Smooth muscle cell (in vitro differentiated cells): ENCODE results near the gene CRKL. TPM values are rescaled to one million over a fixed set of nuclear protein-coding genes. Genes with fewer than 3 reads are reported as not detected.
"Not testable (repeated sequence)": the region's sequence is repeated elsewhere in the genome, so short reads cannot be mapped to it uniquely, and the experiment has no call there.

Source experiments
- DNase-seq: peaks from one replicate; lab custom pipeline; 2025; ENCODE audit not compliant: unreplicated experiment; lab: John Stamatoyannopoulos, UW
- H2AFZ ChIP-seq: fragments of 200-600 bp; sonication (generic); 2 replicates; pipeline ENCODE4 v1.6.0; 2016; ENCODE audit warnings: antibody characterized with exemption, low read depth, mild to moderate bottlenecking
- H3F3A ChIP-seq: fragments of 200-600 bp; sonication (generic); 2 replicates; pipeline ENCODE4 v1.6.0; 2017; ENCODE audit warnings: antibody characterized with exemption, low read depth
- H3K27ac ChIP-seq: fragments of 200-600 bp; sonication (generic); 2 replicates; pipeline ENCODE4 v1.5.1; 2016; ENCODE audit warnings: low read depth, mild to moderate bottlenecking
- H3K27me3 ChIP-seq: fragments of 200-600 bp; sonication (generic); 2 replicates; pipeline ENCODE4 v1.6.1; 2016; ENCODE audit warnings: low read depth, mild to moderate bottlenecking
- H3K36me3 ChIP-seq: fragments of 200-600 bp; sonication (generic); 2 replicates; pipeline ENCODE4 v1.5.1; 2016; ENCODE audit warnings: low read depth
- H3K4me1 ChIP-seq: fragments of 200-600 bp; sonication (generic); 2 replicates; pipeline ENCODE4 v1.5.1; 2016; ENCODE audit warnings: low read depth
- H3K4me2 ChIP-seq: fragments of 200-600 bp; sonication (generic); 2 replicates; pipeline ENCODE4 v1.6.0; 2016; ENCODE audit warnings: mild to moderate bottlenecking
- H3K4me3 ChIP-seq: fragments of 200-600 bp; sonication (generic); 2 replicates; pipeline ENCODE4 v1.5.1; 2016; ENCODE audit warnings: mild to moderate bottlenecking
- H3K79me2 ChIP-seq: fragments of 200-600 bp; sonication (generic); 2 replicates; pipeline ENCODE4 v1.6.0; 2016; ENCODE audit warnings: low read depth, mild to moderate bottlenecking
- H3K9ac ChIP-seq: fragments of 200-600 bp; sonication (generic); 2 replicates; pipeline ENCODE4 v1.6.0; 2016; ENCODE audit warnings: low read depth
- H3K9me3 ChIP-seq: fragments of 200-600 bp; sonication (generic); replicated peaks from 2 replicates; pipeline ENCODE4 v1.5.1; 2016; ENCODE audit warnings: low read depth
- H4K20me1 ChIP-seq: fragments of 200-600 bp; sonication (generic); 2 replicates; pipeline ENCODE4 v1.6.0; 2016; ENCODE audit warnings: low read depth
- WGBS: methylation state at CpG from one replicate; pipeline ENCODE4 v1.1.7; 2016; ENCODE audit warnings: low lambda C conversion rate; 5-methylcytosine and 5-hydroxymethylcytosine counted together
- polyA plus RNA-seq: library from polyadenylated mRNA; unstranded; fragments of >200 nt; fragmentation: Nextera tagmentation; extraction: Ambion mirVana; gene quantifications from 2 replicates; pipeline ENCODE4 v1.2.1, GENCODE V29; 2016
- total RNA-seq: library from RNA; depleted of rRNA; stranded (reverse); fragments of >200 nt; gene quantifications from 2 replicates; pipeline ENCODE4 v1.2.3, GENCODE V29; 2014
- TF ChIP-seq, protein P1 (sequence below): fragments of 200-600 bp; sonication (generic); IDR thresholded peaks from 2 replicates; pipeline ENCODE4 v1.5.1; 2017; ENCODE audit warnings: borderline replicate concordance, mild to moderate bottlenecking, antibody characterized with exemption; ENCODE audit not compliant: insufficient read depth, poor library complexity, severe bottlenecking

The CRKL gene
- total and polyA plus RNA-seq, 2 experiments from 2014 or later = 26.6 to 40.9 TPM

DNA sequence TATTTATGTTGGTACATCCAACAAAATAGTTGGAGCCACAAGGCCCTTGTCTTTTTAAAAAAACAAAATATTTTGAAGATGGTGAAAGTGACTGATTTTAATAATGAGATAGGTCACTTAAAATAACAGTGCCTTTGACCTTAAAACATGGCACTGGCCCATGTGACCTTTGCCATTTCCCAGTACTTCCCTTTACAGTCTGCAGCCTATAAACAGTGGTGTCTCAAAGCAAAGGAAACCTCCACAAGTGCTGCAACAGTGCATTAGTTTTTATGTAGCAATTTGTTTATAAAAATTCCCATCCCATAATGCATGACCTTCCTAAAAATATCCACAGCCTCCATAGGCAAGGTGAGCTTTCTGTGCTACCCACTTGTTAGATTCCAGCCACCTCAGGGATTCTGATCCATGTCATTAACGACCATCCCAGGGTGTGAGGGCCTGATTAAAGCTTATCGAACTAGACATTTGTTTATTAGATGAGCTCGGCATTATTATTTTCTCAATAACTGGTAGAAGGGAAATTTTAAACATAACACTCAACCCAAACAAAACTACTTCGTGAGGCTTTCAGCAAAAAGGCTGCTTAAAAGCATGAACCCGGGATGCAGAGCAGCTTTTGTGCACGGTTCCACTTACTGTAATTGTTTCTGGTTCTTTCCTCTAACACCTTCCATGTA is 28.0 kb upstream of the CRKL start:
- Histone ChIP-seq H3K4me1 (peaks cover 3% of the 10 kb centered on the region), H3K4me3 (no peak overlapping the region), H3K9me3 (no peaks in the 10 kb centered on the region), H4K20me1 (peaks cover 5% of the 10 kb centered on the region), H3K27ac (no peak overlapping the region), H3K9ac (no peak overlapping the region), H3K4me2 (no peak overlapping the region), H3K36me3 (no peaks in the 10 kb centered on the region), H3F3A (peaks cover 9% of the 10 kb centered on the region), H3K79me2 (no peaks in the 10 kb centered on the region), H2AFZ (no peak overlapping the region), H3K27me3 (no peaks in the 10 kb centered on the region)
- no peak for DNase-seq
- whole genome bisulfite sequencing = 90% methylated on average over 6 of the region's 6 CpGs
- TF ChIP-seq, protein P1, sequence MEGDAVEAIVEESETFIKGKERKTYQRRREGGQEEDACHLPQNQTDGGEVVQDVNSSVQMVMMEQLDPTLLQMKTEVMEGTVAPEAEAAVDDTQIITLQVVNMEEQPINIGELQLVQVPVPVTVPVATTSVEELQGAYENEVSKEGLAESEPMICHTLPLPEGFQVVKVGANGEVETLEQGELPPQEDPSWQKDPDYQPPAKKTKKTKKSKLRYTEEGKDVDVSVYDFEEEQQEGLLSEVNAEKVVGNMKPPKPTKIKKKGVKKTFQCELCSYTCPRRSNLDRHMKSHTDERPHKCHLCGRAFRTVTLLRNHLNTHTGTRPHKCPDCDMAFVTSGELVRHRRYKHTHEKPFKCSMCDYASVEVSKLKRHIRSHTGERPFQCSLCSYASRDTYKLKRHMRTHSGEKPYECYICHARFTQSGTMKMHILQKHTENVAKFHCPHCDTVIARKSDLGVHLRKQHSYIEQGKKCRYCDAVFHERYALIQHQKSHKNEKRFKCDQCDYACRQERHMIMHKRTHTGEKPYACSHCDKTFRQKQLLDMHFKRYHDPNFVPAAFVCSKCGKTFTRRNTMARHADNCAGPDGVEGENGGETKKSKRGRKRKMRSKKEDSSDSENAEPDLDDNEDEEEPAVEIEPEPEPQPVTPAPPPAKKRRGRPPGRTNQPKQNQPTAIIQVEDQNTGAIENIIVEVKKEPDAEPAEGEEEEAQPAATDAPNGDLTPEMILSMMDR = no peak

DNA sequence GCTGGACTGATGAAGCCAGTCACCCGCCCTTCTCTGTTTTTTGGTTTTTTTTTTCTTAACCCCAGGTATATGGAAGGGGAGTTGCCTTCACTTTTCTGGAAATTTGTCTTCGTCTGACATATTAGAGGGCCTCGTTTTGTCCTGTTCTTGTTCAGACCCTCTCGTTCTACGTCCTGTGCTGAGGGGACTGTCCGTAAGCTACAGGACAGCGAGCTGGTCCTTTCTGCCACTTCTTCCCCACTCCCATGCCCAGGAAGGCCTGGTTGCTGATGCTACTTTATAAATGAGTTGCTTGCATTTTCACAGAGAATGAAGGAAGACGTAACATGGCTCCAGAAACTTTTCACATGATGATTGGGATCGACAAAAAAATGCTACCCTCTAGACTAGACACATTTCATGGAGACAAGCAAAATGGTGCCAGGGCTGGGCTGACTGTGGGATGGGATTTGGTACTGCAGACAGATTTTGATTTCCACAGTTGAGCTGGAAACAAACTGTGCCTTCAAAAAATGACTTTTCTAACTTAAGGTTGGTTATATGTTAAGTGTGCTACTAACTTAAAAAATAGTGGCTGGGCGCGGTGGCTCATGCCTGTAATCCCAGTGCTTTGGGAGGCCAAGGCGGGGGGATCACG is 27.2 kb upstream of the CRKL start:
- H4K20me1 ChIP-seq = peaks cover 4% of the 10 kb centered on the region
- H3K9ac ChIP-seq = no peak overlapping the region
- H3K4me1 ChIP-seq = peaks cover 3% of the 10 kb centered on the region
- H3K79me2 ChIP-seq = no peaks in the 10 kb centered on the region
- 96% methylated on average over 13 of the region's 13 CpGs for WGBS
- no peaks in the 10 kb centered on the region for H3K9me3 ChIP-seq
- no peak overlapping the region for H3K4me2 ChIP-seq
- TF ChIP-seq, protein P1 = no peak
- H3F3A ChIP-seq = peaks cover 3% of the 10 kb centered on the region
- no peak overlapping the region for H3K27ac ChIP-seq
- H3K27me3 ChIP-seq = no peaks in the 10 kb centered on the region
- H3K36me3 ChIP-seq = no peaks in the 10 kb centered on the region
- no peak overlapping the region for H3K4me3 ChIP-seq
- H2AFZ ChIP-seq = no peak overlapping the region
- DNase-seq = no peak

- Histone ChIP-seq H3K27me3 (no peaks in the 10 kb centered on the region), H3K27ac (no peak overlapping the region), H3F3A (no peaks in the 10 kb centered on the region), H3K36me3 (no peaks in the 10 kb centered on the region), H3K4me3 (no peak overlapping the region), H3K9me3 (no peaks in the 10 kb centered on the region), H3K79me2 (no peaks in the 10 kb centered on the region), H3K4me2 (no peak overlapping the region), H3K9ac (no peak overlapping the region), H2AFZ (no peak overlapping the region), H4K20me1 (no peaks in the 10 kb centered on the region), H3K4me1 (no peaks in the 10 kb centered on the region)
- 95% methylated on average over 6 of the region's 6 CpGs for WGBS
- TF ChIP-seq, protein P1 = no peak
- DNase-seq = no peak
Measured at GRCh38 chr22:20890975-20891374, 26.2 kb upstream of the CRKL start.

GRCh38 chr22:20897737-20898136 is 19.5 kb upstream of the CRKL start:
- not testable (repeated sequence) for H4K20me1 ChIP-seq, H3K9ac ChIP-seq, H3K4me3 ChIP-seq, H3K9me3 ChIP-seq, H3K27me3 ChIP-seq, DNase-seq, H3K4me1 ChIP-seq, H3K4me2 ChIP-seq, H3F3A ChIP-seq, H3K36me3 ChIP-seq, H2AFZ ChIP-seq, H3K27ac ChIP-seq, H3K79me2 ChIP-seq
- 90% methylated on average over 6 of the region's 7 CpGs for WGBS
